Esophagus (tissue), 2 donors: ENCODE data around the gene OR51B2. TPM values are rescaled to one million over a fixed set of nuclear protein-coding genes. Genes with fewer than 3 reads are reported as not detected.
"Not testable (repeated sequence)": the region's sequence is repeated elsewhere in the genome, so short reads cannot be mapped to it uniquely, and the experiment has no call there.

Experiments used
- H3K27ac ChIP-seq, 2 donors: one replicate each; pipeline ENCODE4 v1.5.1; 2013; ENCODE audit warnings: low read depth in 2 of 2, mild to moderate bottlenecking in 2 of 2, inconsistent platforms in 1 of 2, low read length in 1 of 2, moderate library complexity in 1 of 2
- H3K27me3 ChIP-seq, 2 donors: one replicate each; pipeline ENCODE4 v1.6.1; 2013; ENCODE audit warnings: low read length in 2 of 2, control low read depth in 1 of 2, mild to moderate bottlenecking in 1 of 2; ENCODE audit not compliant: insufficient read depth in 2 of 2, control insufficient read depth in 1 of 2
- H3K36me3 ChIP-seq, 2 donors: one replicate each; pipeline ENCODE4 v1.6.1; 2013; ENCODE audit warnings: low read length in 1 of 2; ENCODE audit not compliant: control insufficient read depth in 2 of 2, insufficient read depth in 2 of 2
- H3K4me1 ChIP-seq, 2 donors: one replicate each; pipeline ENCODE4 v1.6.1; 2013; ENCODE audit warnings: low read length in 1 of 2; ENCODE audit not compliant: control insufficient read depth in 2 of 2, insufficient read depth in 2 of 2
- H3K4me3 ChIP-seq, 2 donors: one replicate each; pipeline ENCODE4 v1.5.1; 2013; ENCODE audit warnings: low read length in 2 of 2, mild to moderate bottlenecking in 2 of 2, low read depth in 1 of 2, moderate library complexity in 1 of 2
- H3K9me3 ChIP-seq, 2 donors: one replicate each; pipeline ENCODE4 v1.6.1; 2013; ENCODE audit warnings: mild to moderate bottlenecking in 2 of 2, low read depth in 1 of 2, low read length in 1 of 2, moderate library complexity in 1 of 2; ENCODE audit not compliant: control insufficient read depth in 2 of 2, insufficient read depth in 1 of 2
- WGBS, 2 donors: extraction: QIAGEN DNeasy Blood & Tissue Kit; methylation state at CpG; one replicate each; pipeline ENCODE4 v1.1.7; 2013; 5-methylcytosine and 5-hydroxymethylcytosine counted together
- polyA plus RNA-seq, 2 donors: library from polyadenylated mRNA; stranded (reverse); fragments of 200-250 nt; gene quantifications; one replicate each; pipeline ENCODE4 v1.2.3, GENCODE V29; 2013
- donor health status: healthy with polysubstance abuse.
- donor health status: Bipolar disorder and iron deficiency.

OR51B2 gene, protein sequence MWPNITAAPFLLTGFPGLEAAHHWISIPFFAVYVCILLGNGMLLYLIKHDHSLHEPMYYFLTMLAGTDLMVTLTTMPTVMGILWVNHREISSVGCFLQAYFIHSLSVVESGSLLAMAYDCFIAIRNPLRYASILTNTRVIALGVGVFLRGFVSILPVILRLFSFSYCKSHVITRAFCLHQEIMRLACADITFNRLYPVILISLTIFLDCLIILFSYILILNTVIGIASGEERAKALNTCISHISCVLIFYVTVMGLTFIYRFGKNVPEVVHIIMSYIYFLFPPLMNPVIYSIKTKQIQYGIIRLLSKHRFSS
- polyA plus RNA-seq: not detected

DNA sequence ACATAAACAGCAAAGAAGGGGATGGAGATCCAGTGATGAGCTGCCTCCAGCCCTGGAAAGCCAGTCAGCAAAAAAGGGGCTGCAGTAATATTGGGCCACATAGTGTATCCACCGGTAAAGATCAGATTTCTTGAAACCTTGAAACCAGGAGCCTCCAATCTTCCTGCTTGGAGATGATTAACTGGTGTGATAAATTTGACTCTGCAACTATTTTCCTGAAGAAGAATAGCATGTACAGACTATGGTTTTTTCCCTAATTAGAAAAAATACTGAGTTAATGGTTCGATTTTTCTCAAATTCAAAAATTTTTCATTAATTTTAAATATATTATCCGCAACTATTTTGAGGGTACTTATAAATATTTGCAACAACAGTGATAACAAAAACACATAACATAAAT is at the start of gene OR51B2:
Gene OR51B2 (minus strand): TSS at position 101 of the 400 bp plus-strand sequence. CDS start 0 bp downstream, at position 101.
- Histone ChIP-seq H3K27ac (no peak within 1 kb of the TSS), H3K9me3 (peaks cover 0 to 3% of the 10 kb centered on the region in 2 donors), H3K4me3 (no peak within 1 kb of the TSS), H3K4me1 (no peaks in the 10 kb centered on the region), H3K36me3 (no peaks in the 10 kb centered on the region), H3K27me3 (no peaks in the 10 kb centered on the region)
- WGBS, 2 donors: 59 to 70% methylated on average over 3 of the region's 3 CpGs

DNA sequence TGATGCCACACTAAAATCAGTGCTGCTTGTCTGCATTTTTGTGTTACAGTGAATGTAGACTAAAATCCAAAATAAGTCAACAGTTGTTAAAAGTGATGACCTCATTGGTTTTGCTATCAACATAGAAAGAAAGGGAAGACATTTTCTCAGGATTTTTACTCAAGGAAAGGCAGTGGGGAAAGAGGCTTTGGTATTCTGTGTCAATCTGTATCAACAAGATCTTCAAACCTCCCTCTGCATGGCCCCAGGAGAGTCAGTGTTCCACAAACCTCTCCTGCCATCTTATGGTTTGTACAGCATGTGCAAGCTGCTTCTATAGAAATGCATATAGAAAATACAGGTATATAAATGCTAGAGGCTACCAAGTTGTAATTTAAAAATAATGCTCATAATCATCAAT is 45.7 kb upstream of the OR51B2 start:
- peaks cover 0 to 3% of the 10 kb centered on the region in 2 donors for H3K9me3 ChIP-seq
- H3K36me3 ChIP-seq: no peaks in the 10 kb centered on the region
- no peaks in the 10 kb centered on the region for H3K4me1 ChIP-seq
- no peaks in the 10 kb centered on the region for H3K27me3 ChIP-seq
- H3K27ac ChIP-seq: no peak overlapping the region
- no peak overlapping the region for H3K4me3 ChIP-seq

DNA sequence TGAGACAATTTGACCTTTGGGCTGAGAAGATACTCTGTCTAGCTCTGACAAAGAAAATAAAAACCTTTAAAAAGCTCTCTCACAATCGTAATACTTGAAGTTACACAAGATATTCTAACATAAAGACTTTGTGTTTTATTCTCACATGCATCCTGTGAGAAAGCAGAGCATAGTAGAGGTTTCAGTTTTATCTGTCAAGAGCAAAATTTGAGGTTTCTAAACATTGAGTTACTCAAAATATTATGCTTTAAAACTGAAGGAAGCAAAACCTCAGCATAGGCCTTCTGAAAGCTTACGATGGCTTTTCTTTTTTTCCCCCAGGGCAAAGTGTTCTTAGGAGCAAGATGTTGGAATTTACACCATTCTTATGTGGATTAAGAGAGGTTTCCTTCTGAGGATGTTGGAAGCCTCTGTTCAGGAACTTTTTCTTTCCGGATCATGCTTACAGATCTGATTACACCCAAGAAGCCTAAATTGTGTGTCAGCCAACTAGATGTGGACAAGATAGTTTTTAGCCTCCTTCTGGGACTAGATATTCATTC is 44.5 kb upstream of the OR51B2 start:
- Histone ChIP-seq H3K36me3 (no peaks in the 10 kb centered on the region), H3K9me3 (peaks cover 0 to 3% of the 10 kb centered on the region in 2 donors), H3K27ac (no peak overlapping the region), H3K4me1 (no peaks in the 10 kb centered on the region), H3K27me3 (no peaks in the 10 kb centered on the region), H3K4me3 (no peak overlapping the region)
- 66 to 71% methylated on average over 3 of the region's 3 CpGs for WGBS, 2 donors

DNA sequence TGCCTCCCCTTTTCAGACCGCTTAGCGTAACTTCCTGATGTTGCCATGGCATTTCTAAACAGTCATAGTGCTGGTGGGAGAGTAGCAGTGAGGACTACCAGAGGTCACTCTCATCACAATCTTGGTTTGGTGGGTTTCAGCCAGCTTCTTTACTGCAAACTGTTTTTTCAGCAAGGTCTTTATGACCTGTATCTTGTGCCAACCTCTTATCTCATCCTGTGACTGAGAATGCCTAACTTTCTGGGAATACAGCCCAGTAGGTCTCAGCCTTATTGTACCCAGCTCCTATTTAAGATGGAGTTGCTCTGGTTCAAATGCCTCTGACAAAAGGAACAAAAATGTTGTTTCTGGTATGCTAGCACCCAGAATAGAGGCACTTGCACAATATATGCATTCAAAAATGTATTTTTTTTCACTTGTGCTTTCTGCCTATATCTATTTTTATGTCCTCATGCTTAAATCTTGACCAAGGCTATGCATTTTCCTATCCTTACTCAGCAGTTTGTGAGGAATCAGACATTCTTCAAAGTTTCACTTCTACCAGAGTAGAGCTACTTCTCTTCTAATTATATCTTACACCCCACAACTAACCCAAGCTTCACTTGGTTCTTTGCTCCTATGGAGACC is 43.5 kb upstream of the OR51B2 start:
- Histone ChIP-seq H3K9me3 (no peaks in the 10 kb centered on the region), H3K27me3 (no peaks in the 10 kb centered on the region), H3K4me1 (no peaks in the 10 kb centered on the region), H3K36me3 (no peaks in the 10 kb centered on the region), H3K27ac (no peak overlapping the region), H3K4me3 (no peak overlapping the region)
- 75 to 82% methylated on average over 2 of the region's 2 CpGs for WGBS, 2 donors

DNA sequence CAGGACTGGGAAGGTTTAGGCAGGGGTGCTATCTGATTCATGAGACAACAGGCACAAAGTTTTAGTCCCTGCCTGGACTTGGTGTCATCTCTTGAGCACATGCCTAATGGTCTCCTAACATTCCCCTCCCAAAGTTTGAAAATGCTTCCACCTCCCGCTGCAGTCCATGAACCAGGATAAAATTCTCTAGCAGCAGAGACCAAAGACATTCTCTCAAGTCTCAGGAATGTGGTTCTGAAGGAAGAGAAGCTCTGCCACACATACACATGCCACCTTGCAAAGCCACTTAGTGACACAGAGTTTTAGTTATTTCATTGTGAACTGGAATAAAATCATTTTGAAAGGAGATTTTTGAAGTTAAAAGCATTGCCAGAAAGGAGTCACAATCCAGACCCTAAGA is 42.8 kb upstream of the OR51B2 start:
- Histone ChIP-seq H3K4me1 (no peaks in the 10 kb centered on the region), H3K4me3 (no peak overlapping the region), H3K36me3 (no peaks in the 10 kb centered on the region), H3K9me3 (no peaks in the 10 kb centered on the region), H3K27ac (no peak overlapping the region), H3K27me3 (no peaks in the 10 kb centered on the region)
- 68 to 69% methylated on average over 1 of the region's 1 CpG for WGBS, 2 donors

DNA sequence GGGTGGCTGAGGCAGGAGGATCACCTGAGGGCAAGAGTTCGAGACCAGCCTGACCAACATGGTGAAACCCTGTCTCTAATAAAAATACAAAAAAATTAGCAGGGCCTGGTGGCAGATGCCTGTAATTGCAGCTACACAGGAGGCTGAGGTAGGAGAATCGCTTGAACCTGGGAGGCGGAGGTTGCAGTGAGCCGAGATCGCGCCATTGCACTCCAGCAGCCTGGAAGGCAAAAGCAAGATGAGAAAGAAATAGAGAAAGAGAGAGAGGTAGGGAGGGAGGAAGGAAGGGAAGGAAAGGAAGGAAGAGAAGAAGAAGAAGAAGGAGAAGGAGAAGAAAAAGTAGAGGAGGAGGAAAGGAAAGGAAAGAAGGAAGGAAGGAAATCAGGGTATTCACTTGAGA is 42.3 kb upstream of the OR51B2 start:
- not testable (repeated sequence) for H3K4me3 ChIP-seq, H3K27ac ChIP-seq, H3K27me3 ChIP-seq, H3K9me3 ChIP-seq, H3K36me3 ChIP-seq, H3K4me1 ChIP-seq
- WGBS, 2 donors: 86 to 91% methylated on average over 6 of the region's 6 CpGs

DNA sequence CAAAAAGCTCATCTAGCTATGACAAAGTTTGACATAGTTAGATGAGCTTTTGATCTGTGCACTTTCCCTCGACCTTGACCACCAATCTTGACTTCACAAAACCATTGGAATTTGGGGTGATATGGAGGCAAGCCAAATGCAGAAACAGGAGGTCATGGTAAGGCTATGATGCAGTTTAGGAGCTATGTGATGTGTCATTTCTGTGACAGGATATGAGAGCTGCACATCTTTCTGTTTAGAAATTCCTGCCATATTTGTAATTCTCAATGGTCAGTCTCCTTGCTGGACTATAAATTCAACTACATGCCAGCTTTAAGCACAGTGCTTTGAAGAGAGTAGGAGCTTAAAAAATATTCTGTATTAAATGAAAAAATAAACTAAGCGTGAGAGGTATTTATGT is 40.1 kb upstream of the OR51B2 start:
- Histone ChIP-seq H3K4me3 (no peak overlapping the region), H3K27ac (no peak overlapping the region), H3K36me3 (no peaks in the 10 kb centered on the region), H3K4me1 (no peaks in the 10 kb centered on the region), H3K9me3 (no peaks in the 10 kb centered on the region), H3K27me3 (no peaks in the 10 kb centered on the region)
- 49% methylated on average over 2 of the region's 2 CpGs for whole genome bisulfite sequencing, 2 donors

DNA sequence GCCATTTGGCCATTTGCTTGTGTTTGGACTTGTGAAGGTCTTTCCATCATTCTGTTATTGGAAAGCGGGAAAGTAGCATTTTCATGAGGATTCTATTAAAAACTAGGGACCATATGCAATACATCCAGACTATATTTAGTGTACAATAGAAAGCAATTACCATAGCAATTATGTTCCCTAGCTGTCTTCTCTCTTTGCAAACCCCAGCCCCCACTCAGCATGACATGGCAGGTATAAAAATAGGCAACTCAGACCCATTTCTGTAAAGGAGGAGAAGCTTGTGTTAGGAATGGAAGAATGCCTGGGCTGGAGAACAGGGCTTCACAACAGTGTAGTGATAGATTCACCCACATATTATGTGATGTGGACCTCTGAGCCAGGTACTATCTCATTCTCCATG is 39.6 kb upstream of the OR51B2 start:
- Histone ChIP-seq H3K4me1 (no peaks in the 10 kb centered on the region), H3K36me3 (no peaks in the 10 kb centered on the region), H3K27ac (no peak overlapping the region), H3K9me3 (no peaks in the 10 kb centered on the region), H3K4me3 (no peak overlapping the region), H3K27me3 (no peaks in the 10 kb centered on the region)
- whole genome bisulfite sequencing, 2 donors: 81 to 82% methylated on average over 1 of the region's 1 CpG

DNA sequence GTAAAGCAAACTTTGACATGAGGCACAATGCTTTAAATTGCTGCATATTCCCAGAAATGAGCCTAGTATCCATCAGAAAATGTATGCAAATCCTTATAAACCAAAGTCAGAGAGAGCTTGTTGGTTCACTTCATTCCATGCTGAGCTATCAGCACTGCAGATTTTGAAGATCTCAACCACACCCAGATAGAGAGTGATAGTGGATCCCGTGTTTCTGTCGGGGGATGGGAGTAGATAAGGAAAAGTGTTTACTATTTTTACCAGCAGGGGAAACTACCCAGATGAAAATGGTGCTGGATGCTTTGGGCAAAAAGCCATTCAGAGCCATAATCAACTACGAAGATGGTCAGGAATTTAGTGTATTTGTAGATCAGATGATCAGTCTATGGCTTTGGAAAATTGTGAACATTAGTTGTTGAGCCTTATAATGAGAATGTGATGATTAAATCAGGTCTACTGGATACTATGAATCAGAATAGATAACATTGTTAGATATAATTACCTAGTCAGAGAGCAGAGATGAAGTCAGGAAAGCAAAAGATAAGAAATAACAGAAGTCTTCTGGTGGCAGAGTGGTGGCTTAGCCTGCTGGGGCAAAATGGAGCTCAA is 38.0 kb upstream of the OR51B2 start:
- Histone ChIP-seq H3K4me1 (no peaks in the 10 kb centered on the region), H3K4me3 (no peak overlapping the region), H3K27ac (no peak overlapping the region), H3K36me3 (no peaks in the 10 kb centered on the region), H3K27me3 (no peaks in the 10 kb centered on the region), H3K9me3 (no peaks in the 10 kb centered on the region)
- 62 to 71% methylated on average over 3 of the region's 3 CpGs for WGBS, 2 donors
